ENCODE results near the gene CELA2B. TPM values are rescaled to one million over a fixed set of nuclear protein-coding genes. Genes with fewer than 3 reads are reported as not detected.

Gene CELA2B
- total and polyA plus RNA-seq, 9 of the 15 experiments (the other 6 are each of a cell fraction or from before 2014, with no cell fraction given): 0.25 to 2.1 (median 0.38) TPM; not detected in 5

DNA sequence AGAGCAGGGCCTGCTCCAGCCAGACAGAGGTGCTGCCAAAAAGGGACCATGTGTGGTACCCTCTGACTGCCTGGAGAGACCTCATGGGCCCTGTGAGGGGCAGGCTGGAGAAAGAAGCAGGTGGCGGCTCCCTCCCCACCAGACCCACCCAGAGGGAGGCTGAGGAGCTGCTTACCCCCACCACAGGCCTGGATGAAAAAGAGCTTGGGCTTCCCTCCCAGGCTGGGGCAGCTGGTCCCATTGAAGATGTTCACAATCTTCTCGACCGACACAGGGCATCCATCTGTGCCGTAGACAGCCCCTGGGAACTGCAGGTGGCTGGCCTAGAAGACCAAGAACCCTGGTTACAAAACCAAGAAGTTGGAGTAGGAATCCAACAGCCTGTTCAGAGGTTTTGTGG lies 28.5 kb downstream of the CELA2B start (continued):
- TF ChIP-seq, protein P1, sequence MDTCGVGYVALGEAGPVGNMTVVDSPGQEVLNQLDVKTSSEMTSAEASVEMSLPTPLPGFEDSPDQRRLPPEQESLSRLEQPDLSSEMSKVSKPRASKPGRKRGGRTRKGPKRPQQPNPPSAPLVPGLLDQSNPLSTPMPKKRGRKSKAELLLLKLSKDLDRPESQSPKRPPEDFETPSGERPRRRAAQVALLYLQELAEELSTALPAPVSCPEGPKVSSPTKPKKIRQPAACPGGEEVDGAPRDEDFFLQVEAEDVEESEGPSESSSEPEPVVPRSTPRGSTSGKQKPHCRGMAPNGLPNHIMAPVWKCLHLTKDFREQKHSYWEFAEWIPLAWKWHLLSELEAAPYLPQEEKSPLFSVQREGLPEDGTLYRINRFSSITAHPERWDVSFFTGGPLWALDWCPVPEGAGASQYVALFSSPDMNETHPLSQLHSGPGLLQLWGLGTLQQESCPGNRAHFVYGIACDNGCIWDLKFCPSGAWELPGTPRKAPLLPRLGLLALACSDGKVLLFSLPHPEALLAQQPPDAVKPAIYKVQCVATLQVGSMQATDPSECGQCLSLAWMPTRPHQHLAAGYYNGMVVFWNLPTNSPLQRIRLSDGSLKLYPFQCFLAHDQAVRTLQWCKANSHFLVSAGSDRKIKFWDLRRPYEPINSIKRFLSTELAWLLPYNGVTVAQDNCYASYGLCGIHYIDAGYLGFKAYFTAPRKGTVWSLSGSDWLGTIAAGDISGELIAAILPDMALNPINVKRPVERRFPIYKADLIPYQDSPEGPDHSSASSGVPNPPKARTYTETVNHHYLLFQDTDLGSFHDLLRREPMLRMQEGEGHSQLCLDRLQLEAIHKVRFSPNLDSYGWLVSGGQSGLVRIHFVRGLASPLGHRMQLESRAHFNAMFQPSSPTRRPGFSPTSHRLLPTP (IDR thresholded peaks at IDR 0.05; ENCODE audit: borderline replicate concordance, extremely low read depth, insufficient read length): no peak
- TF ChIP-seq SIRT6 (IDR thresholded peaks at IDR 0.05; ENCODE audit: low read depth, low read length) (no peak), SPI1 (IDR thresholded peaks at IDR 0.05; ENCODE audit: borderline replicate concordance, low read depth, low read length) (no peak), NFRKB (IDR thresholded peaks at IDR 0.05; ENCODE audit: low read depth) (no peak), CXXC5 (CRISPR knock-in tag; IDR thresholded peaks at IDR 0.05) (no peak), ZSCAN29 (IDR thresholded peaks at IDR 0.05) (no peak), TEAD4 (IDR thresholded peaks at IDR 0.05; ENCODE audit: low read length) (no peak), TEAD4 (CRISPR knock-in tag; IDR thresholded peaks at IDR 0.05; ENCODE audit: borderline replicate concordance) (no peak), ZNF668 (CRISPR knock-in tag; IDR thresholded peaks at IDR 0.05) (no peak), MEIS2 (IDR thresholded peaks at IDR 0.05; ENCODE audit: partially characterized antibody) (no peak), STAT5B (CRISPR knock-in tag; IDR thresholded peaks at IDR 0.05) (no peak)
- TF ChIP-seq, protein P2, sequence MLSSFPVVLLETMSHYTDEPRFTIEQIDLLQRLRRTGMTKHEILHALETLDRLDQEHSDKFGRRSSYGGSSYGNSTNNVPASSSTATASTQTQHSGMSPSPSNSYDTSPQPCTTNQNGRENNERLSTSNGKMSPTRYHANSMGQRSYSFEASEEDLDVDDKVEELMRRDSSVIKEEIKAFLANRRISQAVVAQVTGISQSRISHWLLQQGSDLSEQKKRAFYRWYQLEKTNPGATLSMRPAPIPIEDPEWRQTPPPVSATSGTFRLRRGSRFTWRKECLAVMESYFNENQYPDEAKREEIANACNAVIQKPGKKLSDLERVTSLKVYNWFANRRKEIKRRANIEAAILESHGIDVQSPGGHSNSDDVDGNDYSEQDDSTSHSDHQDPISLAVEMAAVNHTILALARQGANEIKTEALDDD (IDR thresholded peaks at IDR 0.05): no peak
